ENCODE results near the gene DGKZ.

DNA sequence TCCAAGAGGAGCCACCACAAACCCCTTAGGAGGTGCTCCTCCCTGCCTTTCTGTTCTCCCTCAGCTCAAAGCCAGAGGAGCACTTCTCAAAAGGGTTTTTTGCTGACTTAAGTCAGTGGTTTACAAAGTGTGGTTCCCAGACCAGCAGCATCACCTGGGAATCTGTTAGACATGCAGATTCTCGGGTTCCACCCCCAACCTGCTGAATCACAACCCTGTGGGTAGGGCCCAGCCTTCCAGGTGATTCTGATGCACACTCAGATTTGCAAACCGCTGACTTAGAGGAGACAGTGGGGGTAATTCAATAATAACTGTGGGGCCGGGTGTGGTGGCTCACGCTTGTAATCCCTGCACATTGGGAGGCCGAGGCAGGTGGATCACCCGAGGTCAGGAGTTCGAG, 47.0 kb upstream of the DGKZ start:
- TF ChIP-seq, protein P1, sequence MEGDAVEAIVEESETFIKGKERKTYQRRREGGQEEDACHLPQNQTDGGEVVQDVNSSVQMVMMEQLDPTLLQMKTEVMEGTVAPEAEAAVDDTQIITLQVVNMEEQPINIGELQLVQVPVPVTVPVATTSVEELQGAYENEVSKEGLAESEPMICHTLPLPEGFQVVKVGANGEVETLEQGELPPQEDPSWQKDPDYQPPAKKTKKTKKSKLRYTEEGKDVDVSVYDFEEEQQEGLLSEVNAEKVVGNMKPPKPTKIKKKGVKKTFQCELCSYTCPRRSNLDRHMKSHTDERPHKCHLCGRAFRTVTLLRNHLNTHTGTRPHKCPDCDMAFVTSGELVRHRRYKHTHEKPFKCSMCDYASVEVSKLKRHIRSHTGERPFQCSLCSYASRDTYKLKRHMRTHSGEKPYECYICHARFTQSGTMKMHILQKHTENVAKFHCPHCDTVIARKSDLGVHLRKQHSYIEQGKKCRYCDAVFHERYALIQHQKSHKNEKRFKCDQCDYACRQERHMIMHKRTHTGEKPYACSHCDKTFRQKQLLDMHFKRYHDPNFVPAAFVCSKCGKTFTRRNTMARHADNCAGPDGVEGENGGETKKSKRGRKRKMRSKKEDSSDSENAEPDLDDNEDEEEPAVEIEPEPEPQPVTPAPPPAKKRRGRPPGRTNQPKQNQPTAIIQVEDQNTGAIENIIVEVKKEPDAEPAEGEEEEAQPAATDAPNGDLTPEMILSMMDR (CRISPR knock-in tag; IDR thresholded peaks at IDR 0.05) = no peak
- TF ChIP-seq, protein P2, sequence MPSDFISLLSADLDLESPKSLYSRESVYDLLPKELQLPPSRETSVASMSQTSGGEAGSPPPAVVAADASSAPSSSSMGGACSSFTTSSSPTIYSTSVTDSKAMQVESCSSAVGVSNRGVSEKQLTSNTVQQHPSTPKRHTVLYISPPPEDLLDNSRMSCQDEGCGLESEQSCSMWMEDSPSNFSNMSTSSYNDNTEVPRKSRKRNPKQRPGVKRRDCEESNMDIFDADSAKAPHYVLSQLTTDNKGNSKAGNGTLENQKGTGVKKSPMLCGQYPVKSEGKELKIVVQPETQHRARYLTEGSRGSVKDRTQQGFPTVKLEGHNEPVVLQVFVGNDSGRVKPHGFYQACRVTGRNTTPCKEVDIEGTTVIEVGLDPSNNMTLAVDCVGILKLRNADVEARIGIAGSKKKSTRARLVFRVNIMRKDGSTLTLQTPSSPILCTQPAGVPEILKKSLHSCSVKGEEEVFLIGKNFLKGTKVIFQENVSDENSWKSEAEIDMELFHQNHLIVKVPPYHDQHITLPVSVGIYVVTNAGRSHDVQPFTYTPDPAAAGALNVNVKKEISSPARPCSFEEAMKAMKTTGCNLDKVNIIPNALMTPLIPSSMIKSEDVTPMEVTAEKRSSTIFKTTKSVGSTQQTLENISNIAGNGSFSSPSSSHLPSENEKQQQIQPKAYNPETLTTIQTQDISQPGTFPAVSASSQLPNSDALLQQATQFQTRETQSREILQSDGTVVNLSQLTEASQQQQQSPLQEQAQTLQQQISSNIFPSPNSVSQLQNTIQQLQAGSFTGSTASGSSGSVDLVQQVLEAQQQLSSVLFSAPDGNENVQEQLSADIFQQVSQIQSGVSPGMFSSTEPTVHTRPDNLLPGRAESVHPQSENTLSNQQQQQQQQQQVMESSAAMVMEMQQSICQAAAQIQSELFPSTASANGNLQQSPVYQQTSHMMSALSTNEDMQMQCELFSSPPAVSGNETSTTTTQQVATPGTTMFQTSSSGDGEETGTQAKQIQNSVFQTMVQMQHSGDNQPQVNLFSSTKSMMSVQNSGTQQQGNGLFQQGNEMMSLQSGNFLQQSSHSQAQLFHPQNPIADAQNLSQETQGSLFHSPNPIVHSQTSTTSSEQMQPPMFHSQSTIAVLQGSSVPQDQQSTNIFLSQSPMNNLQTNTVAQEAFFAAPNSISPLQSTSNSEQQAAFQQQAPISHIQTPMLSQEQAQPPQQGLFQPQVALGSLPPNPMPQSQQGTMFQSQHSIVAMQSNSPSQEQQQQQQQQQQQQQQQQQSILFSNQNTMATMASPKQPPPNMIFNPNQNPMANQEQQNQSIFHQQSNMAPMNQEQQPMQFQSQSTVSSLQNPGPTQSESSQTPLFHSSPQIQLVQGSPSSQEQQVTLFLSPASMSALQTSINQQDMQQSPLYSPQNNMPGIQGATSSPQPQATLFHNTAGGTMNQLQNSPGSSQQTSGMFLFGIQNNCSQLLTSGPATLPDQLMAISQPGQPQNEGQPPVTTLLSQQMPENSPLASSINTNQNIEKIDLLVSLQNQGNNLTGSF (CRISPR knock-in tag; IDR thresholded peaks at IDR 0.05) = no peak
- TF ChIP-seq DMAP1 (CRISPR knock-in tag; IDR thresholded peaks at IDR 0.05) (no peak), REPIN1 (CRISPR knock-in tag; IDR thresholded peaks at IDR 0.05; ENCODE audit: borderline replicate concordance, low read depth) (no peak)

Data from HepG2 (cell line).